T-helper 1 cell treated with Interleukin-12 subunit alpha and Interleukin-12 subunit beta and Interleukin-4 antibody, amounts not matched to agents 30 μg/mL and 1 μg/mL, for 36 hours (primary cell): Measurements from ENCODE around the gene IQGAP1.
"Not testable (repeated sequence)": the region's sequence is repeated elsewhere in the genome, so short reads cannot be mapped to it uniquely, and the experiment has no call there.

Experiments
- H3K27ac Mint-ChIP-seq: one replicate; pipeline ENCODE4 v1.8.0; 2021; ENCODE audit warnings: mild to moderate bottlenecking, mixed read lengths
- H3K27me3 Mint-ChIP-seq: one replicate; pipeline ENCODE4 v1.8.0; 2021; ENCODE audit warnings: low read depth, mixed read lengths
- H3K36me3 Mint-ChIP-seq: one replicate; pipeline ENCODE4 v1.8.0; 2021; ENCODE audit warnings: low read depth, mixed read lengths
- H3K4me1 Mint-ChIP-seq: one replicate; pipeline ENCODE4 v1.8.0; 2021; ENCODE audit warnings: low read depth, mixed read lengths
- H3K4me3 Mint-ChIP-seq: one replicate; pipeline ENCODE4 v1.8.0; 2021; ENCODE audit warnings: mild to moderate bottlenecking, moderate library complexity, mixed read lengths
- H3K9me3 Mint-ChIP-seq: one replicate; pipeline ENCODE4 v1.8.0; 2021; ENCODE audit warnings: mixed read lengths

Gene IQGAP1

GRCh38 chr15:90513893-90514292 is 125.9 kb downstream of the IQGAP1 start:
- not testable (repeated sequence) for H3K36me3 Mint-ChIP-seq

GRCh38 chr15:90519688-90520087 is 131.6 kb downstream of the IQGAP1 start:
- H3K27me3 Mint-ChIP-seq: no peaks in the 10 kb centered on the region
- no peaks in the 10 kb centered on the region for H3K9me3 Mint-ChIP-seq
- no peak overlapping the region for H3K27ac Mint-ChIP-seq
- H3K4me1 Mint-ChIP-seq: peaks cover 16% of the 10 kb centered on the region
- H3K36me3 Mint-ChIP-seq: no peaks in the 10 kb centered on the region
- H3K4me3 Mint-ChIP-seq: no peak overlapping the region

More at GRCh38 chr15:90513893-90514292, 125.9 kb downstream of the IQGAP1 start:
- not testable (repeated sequence) for H3K27me3 Mint-ChIP-seq, H3K4me1 Mint-ChIP-seq, H3K9me3 Mint-ChIP-seq, H3K27ac Mint-ChIP-seq, H3K4me3 Mint-ChIP-seq

- Mint-ChIP-seq H3K9me3 (no peaks in the 10 kb centered on the region), H3K4me3 (no peak overlapping the region), H3K4me1 (peaks cover 17% of the 10 kb centered on the region), H3K27me3 (no peaks in the 10 kb centered on the region), H3K36me3 (no peaks in the 10 kb centered on the region), H3K27ac (no peak overlapping the region)
Observed at GRCh38 chr15:90520365-90520764, 132.3 kb downstream of the IQGAP1 start.

- Mint-ChIP-seq H3K4me3 (no peak overlapping the region), H3K4me1 (peaks cover 16% of the 10 kb centered on the region), H3K27me3 (no peaks in the 10 kb centered on the region)
Observed at GRCh38 chr15:90523373-90523772, 135.3 kb downstream of the IQGAP1 start.

GRCh38 chr15:90524018-90524803 is 136.2 kb downstream of the IQGAP1 start:
- H3K27ac Mint-ChIP-seq: peak overlapping the region; percentile 52

More at GRCh38 chr15:90523373-90523772, 135.3 kb downstream of the IQGAP1 start:
- Mint-ChIP-seq H3K36me3 (no peaks in the 10 kb centered on the region), H3K9me3 (no peaks in the 10 kb centered on the region), H3K27ac (no peak overlapping the region)

GRCh38 chr15:90529011-90529370 is 140.9 kb downstream of the IQGAP1 start:
- H3K4me1 Mint-ChIP-seq: peaks cover 34% of the 10 kb centered on the region
- peak overlapping the region; percentile 85 for H3K27ac Mint-ChIP-seq
- H3K4me3 Mint-ChIP-seq: peak overlapping the region; percentile 87
- H3K27me3 Mint-ChIP-seq: no peaks in the 10 kb centered on the region
- peaks cover 20% of the 10 kb centered on the region for H3K36me3 Mint-ChIP-seq
- H3K9me3 Mint-ChIP-seq: no peaks in the 10 kb centered on the region

More at GRCh38 chr15:90524018-90524803, 136.2 kb downstream of the IQGAP1 start:
- H3K4me1 Mint-ChIP-seq: peaks cover 18% of the 10 kb centered on the region
- not testable (repeated sequence) for H3K36me3 Mint-ChIP-seq, H3K27me3 Mint-ChIP-seq, H3K4me3 Mint-ChIP-seq, H3K9me3 Mint-ChIP-seq

GRCh38 chr15:90529371-90530249 is 141.6 kb downstream of the IQGAP1 start, which contains the start of gene CRTC3:
Gene CRTC3, plus strand, starts transcription at chr15:90529923. Its CDS starts 149 bp downstream, at chr15:90530072.
- Mint-ChIP-seq H3K4me1 (peaks cover 34% of the 10 kb centered on the region), H3K4me3 (peak within 1 kb of the TSS; percentile 97), H3K36me3 (peaks cover 24% of the 10 kb centered on the region), H3K27me3 (no peaks in the 10 kb centered on the region), H3K27ac (peak within 1 kb of the TSS; percentile 88), H3K9me3 (no peaks in the 10 kb centered on the region)

- peak overlapping the region; percentile 97 for H3K4me3 Mint-ChIP-seq
- peaks cover 39% of the 10 kb centered on the region for H3K4me1 Mint-ChIP-seq
- peak overlapping the region; percentile 88 for H3K27ac Mint-ChIP-seq
- H3K27me3 Mint-ChIP-seq: no peaks in the 10 kb centered on the region
- no peaks in the 10 kb centered on the region for H3K9me3 Mint-ChIP-seq
- H3K36me3 Mint-ChIP-seq: peaks cover 26% of the 10 kb centered on the region
Observed at GRCh38 chr15:90530250-90531051, 142.4 kb downstream of the IQGAP1 start.

- peaks cover 26% of the 10 kb centered on the region for H3K36me3 Mint-ChIP-seq
- H3K4me1 Mint-ChIP-seq: peaks cover 43% of the 10 kb centered on the region
- peak overlapping the region; percentile 97 for H3K4me3 Mint-ChIP-seq
- H3K9me3 Mint-ChIP-seq: no peaks in the 10 kb centered on the region
- H3K27ac Mint-ChIP-seq: peak overlapping the region; percentile 88
- H3K27me3 Mint-ChIP-seq: no peaks in the 10 kb centered on the region
Observed at GRCh38 chr15:90531147-90531546, 143.1 kb downstream of the IQGAP1 start.

- Mint-ChIP-seq H3K9me3 (no peaks in the 10 kb centered on the region), H3K36me3 (peaks cover 42% of the 10 kb centered on the region), H3K4me1 (peaks cover 77% of the 10 kb centered on the region), H3K27ac (no peak overlapping the region), H3K27me3 (no peaks in the 10 kb centered on the region), H3K4me3 (no peak overlapping the region)
Observed at GRCh38 chr15:90535254-90535653, 147.2 kb downstream of the IQGAP1 start.

GRCh38 chr15:90539789-90540188 is 151.7 kb downstream of the IQGAP1 start:
- H3K9me3 Mint-ChIP-seq: no peaks in the 10 kb centered on the region

GRCh38 chr15:90540768-90541167 is 152.7 kb downstream of the IQGAP1 start:
- H3K27ac Mint-ChIP-seq: peak overlapping the region; percentile 50
- H3K4me1 Mint-ChIP-seq: peaks cover 61% of the 10 kb centered on the region
- H3K36me3 Mint-ChIP-seq: peaks cover 37% of the 10 kb centered on the region
- H3K27me3 Mint-ChIP-seq: no peaks in the 10 kb centered on the region
- H3K9me3 Mint-ChIP-seq: no peaks in the 10 kb centered on the region
- peak overlapping the region; percentile 38 for H3K4me3 Mint-ChIP-seq

More at GRCh38 chr15:90539789-90540188, 151.7 kb downstream of the IQGAP1 start:
- H3K4me3 Mint-ChIP-seq: peak overlapping the region; percentile 88
- H3K27me3 Mint-ChIP-seq: no peaks in the 10 kb centered on the region
- peaks cover 34% of the 10 kb centered on the region for H3K36me3 Mint-ChIP-seq
- H3K27ac Mint-ChIP-seq: peak overlapping the region; percentile 97
- H3K4me1 Mint-ChIP-seq: peaks cover 62% of the 10 kb centered on the region

- H3K27ac Mint-ChIP-seq: no peak overlapping the region
- H3K36me3 Mint-ChIP-seq: peaks cover 30% of the 10 kb centered on the region
- H3K27me3 Mint-ChIP-seq: no peaks in the 10 kb centered on the region
- peaks cover 40% of the 10 kb centered on the region for H3K4me1 Mint-ChIP-seq
- no peaks in the 10 kb centered on the region for H3K9me3 Mint-ChIP-seq
- H3K4me3 Mint-ChIP-seq: no peak overlapping the region
Observed at GRCh38 chr15:90545095-90545494, 157.1 kb downstream of the IQGAP1 start.

GRCh38 chr15:90547540-90547939 is 159.5 kb downstream of the IQGAP1 start:
- H3K4me3 Mint-ChIP-seq: no peak overlapping the region
- H3K36me3 Mint-ChIP-seq: peaks cover 34% of the 10 kb centered on the region
- no peaks in the 10 kb centered on the region for H3K9me3 Mint-ChIP-seq
- H3K27ac Mint-ChIP-seq: peak overlapping the region; percentile 8
- peaks cover 45% of the 10 kb centered on the region for H3K4me1 Mint-ChIP-seq
- no peaks in the 10 kb centered on the region for H3K27me3 Mint-ChIP-seq
